Omental fat pad (tissue), 4 donors: ENCODE measurements around the gene CTSW. TPM values are rescaled to one million over a fixed set of nuclear protein-coding genes. Genes with fewer than 3 reads are reported as not detected.

Experiments used
- ATAC-seq: fragments of 150-250 bp; one replicate; pipeline ENCODE4 v1.9.1; 2016; ENCODE audit warnings: mild to moderate bottlenecking, moderate library complexity; ENCODE audit not compliant: low FRiP score
- DNase-seq: peaks from one replicate; pipeline ENCODE4 v3.0.0-alpha.2; 2019; ENCODE audit warnings: low spot score
- total RNA-seq, 4 donors: library from RNA; depleted of rRNA; stranded (reverse); fragments of >200 nt; gene quantifications; one replicate each; pipeline ENCODE4 v1.1.0, GENCODE V29; 2016
- TF ChIP-seq, protein P1 (sequence below), 3 donors: fragments of 450-650 bp; IDR thresholded peaks; one replicate each; pipeline ENCODE4 v1.5.1; 2016 to 2017; ENCODE audit warnings: antibody characterized with exemption in 3 of 3, mild to moderate bottlenecking in 3 of 3, moderate library complexity in 2 of 3

CTSW gene
- total RNA-seq, 4 donors from 2014 or later: 1.6 to 3.9 (median 2.8) TPM

DNA sequence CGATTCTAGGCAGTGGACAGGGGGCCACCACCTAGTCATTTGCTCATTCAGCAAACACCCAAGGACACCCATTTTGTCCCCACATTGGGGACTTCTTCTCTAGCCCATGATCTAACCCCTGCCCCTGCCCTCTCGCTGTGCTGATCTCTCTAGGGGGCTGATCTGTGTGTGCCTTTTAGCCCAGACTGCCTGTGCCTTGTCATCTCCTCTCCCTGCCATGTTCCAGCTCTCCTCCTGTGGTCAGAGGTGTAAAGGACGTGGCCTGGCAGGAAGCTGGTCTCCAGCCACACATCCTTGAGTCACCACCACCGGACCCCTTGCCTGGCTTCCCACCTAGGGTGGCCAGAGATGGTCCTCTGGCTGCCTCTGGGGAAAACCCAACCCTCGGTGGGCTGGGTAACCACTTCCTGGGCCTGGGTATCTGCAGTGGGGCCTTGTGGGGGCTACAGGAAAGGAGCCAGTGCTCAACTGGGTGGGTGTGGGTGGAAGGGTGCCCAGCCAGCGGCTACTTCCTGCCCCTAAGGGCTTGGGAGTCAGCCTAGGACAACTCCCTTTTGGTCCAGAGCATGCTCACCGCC lies 1.3 kb downstream of the CTSW start:
- DNase-seq: no peak
- TF ChIP-seq, protein P1, sequence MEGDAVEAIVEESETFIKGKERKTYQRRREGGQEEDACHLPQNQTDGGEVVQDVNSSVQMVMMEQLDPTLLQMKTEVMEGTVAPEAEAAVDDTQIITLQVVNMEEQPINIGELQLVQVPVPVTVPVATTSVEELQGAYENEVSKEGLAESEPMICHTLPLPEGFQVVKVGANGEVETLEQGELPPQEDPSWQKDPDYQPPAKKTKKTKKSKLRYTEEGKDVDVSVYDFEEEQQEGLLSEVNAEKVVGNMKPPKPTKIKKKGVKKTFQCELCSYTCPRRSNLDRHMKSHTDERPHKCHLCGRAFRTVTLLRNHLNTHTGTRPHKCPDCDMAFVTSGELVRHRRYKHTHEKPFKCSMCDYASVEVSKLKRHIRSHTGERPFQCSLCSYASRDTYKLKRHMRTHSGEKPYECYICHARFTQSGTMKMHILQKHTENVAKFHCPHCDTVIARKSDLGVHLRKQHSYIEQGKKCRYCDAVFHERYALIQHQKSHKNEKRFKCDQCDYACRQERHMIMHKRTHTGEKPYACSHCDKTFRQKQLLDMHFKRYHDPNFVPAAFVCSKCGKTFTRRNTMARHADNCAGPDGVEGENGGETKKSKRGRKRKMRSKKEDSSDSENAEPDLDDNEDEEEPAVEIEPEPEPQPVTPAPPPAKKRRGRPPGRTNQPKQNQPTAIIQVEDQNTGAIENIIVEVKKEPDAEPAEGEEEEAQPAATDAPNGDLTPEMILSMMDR (IDR thresholded peaks at IDR 0.05): no peak
- ATAC-seq: no peak

GRCh38 chr11:65882120-65883057 lies 2.8 kb downstream of the CTSW start:
- TF ChIP-seq, protein P1 (IDR thresholded peaks at IDR 0.05): no peak
- ATAC-seq (no peak), DNase-seq (no peak)

DNA sequence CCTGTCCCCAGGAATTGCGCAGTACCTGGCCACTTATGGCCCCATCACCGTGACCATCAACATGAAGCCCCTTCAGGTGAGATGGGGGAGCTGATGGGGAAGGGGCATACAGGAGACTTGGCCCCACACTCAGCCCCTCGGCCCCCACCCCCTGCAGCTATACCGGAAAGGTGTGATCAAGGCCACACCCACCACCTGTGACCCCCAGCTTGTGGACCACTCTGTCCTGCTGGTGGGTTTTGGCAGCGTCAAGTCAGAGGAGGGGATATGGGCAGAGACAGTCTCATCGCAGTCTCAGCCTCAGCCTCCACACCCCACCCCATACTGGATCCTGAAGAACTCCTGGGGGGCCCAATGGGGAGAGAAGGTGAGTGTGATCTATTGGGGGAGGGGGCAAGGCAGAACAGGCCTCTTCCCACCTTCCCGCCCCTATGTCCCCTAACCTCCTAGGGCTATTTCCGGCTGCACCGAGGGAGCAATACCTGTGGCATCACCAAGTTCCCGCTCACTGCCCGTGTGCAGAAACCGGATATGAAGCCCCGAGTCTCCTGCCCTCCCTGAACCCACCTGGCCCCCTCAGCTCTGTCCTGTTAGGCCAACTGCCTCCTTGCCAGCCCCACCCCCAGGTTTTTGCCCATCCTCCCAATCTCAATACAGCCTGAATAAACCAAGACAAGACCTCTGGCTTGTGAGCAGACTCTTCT lies 3.6 kb downstream of the CTSW start:
- DNase-seq (no peak), ATAC-seq (no peak)
- TF ChIP-seq, protein P1 (IDR thresholded peaks at IDR 0.05): no peak

DNA sequence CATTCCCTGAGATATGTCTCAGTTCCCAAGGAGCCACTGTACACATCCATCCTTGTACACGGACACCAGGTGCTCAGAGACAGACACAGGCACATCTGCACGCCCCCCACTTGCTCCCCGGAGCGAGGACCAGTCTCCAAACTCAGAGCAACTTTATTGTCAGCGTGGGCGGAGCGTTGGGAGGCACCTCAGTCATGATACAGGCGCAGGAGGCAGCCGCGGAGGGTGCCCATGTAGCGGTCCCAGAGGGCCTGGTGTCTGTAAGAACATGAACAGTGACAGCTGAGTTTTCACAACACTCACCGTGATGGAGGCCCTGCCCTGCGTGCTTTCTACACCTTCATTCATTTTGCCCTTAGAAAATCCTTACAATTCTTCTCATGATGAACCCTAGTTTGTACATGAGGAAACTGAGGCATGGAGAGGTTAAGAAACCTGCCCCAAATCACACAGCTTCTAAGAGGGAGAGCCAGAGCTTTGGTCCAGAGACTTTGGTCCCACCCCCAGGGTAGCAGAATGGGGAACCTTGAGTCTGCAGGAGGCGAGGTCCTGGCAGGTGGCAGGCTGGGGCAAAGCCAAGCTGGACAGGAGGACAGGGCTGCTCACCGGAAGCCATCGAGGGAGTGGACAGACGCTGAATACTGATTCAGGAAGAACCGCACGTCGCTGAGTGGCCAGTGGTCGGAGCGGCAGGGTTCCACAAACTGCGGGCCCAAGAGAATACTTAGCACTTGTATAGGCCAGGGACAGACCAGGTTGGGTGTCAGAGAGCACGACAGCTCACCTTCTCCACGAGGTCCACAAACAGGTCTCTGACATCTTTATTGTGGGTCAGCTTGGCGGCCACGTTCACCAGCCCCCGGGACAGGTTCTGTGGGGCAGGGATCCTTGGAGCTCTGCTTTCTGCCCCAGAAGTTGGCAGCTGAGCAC lies 4.4 kb downstream of the CTSW start:
- ATAC-seq (no peak), DNase-seq (no peak)
- TF ChIP-seq, protein P1 (IDR thresholded peaks at IDR 0.05): no peak

DNA sequence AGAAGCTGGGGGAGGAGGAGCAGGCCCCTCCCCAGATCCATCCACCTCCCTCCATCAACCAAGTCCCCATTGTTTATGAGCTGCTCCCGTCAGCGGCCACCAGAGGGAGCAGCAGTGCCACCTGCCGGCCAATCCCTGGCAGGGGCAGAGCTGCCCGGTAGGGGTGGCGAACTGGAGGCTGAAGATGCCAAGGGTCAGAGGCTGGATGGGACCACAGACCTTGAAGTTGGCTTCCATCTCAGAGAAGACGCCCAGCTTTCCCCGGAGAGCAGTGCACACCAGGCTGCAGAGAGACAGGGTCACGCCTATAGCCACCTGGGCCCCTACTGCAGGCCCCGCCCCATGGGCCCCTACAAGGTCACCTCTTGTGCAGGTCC lies 5.1 kb downstream of the CTSW start:
- ATAC-seq (no peak), DNase-seq (no peak)

GRCh38 chr11:65885231-65885630 lies 5.6 kb downstream of the CTSW start:
- DNase-seq: no peak
- ATAC-seq: no peak
- TF ChIP-seq, protein P1 (IDR thresholded peaks at IDR 0.05): no peak

More for the DNA sequence above, 5.1 kb downstream of the CTSW start:
- TF ChIP-seq, protein P1 (IDR thresholded peaks at IDR 0.05): peak in 2 of 3 donors; percentile 89 to 98
